Progenitor cell of endocrine pancreas (in vitro differentiated cells): ENCODE measurements around the gene ABCG4. TPM values are rescaled to one million over a fixed set of nuclear protein-coding genes. Genes with fewer than 3 reads are reported as not detected.
"Not testable (repeated sequence)": the region's sequence is repeated elsewhere in the genome, so short reads cannot be mapped to it uniquely, and the experiment has no call there.

Source experiments
- DNase-seq: peaks from one replicate; pipeline ENCODE4 v3.0.0; 2021; ENCODE audit warnings: low spot score; ENCODE audit not compliant: unreplicated experiment
- H3K27ac Mint-ChIP-seq: 2 replicates; pipeline ENCODE4 v1.8.0; 2021; ENCODE audit warnings: mild to moderate bottlenecking, moderate library complexity, mixed read lengths
- H3K27me3 Mint-ChIP-seq: 2 replicates; pipeline ENCODE4 v1.8.0; 2021; ENCODE audit warnings: mixed read lengths
- H3K36me3 Mint-ChIP-seq: 2 replicates; pipeline ENCODE4 v1.8.0; 2022; ENCODE audit warnings: mixed read lengths; ENCODE audit not compliant: insufficient read depth
- H3K4me1 Mint-ChIP-seq: 2 replicates; pipeline ENCODE4 v1.8.0; 2021; ENCODE audit warnings: low read depth, mixed read lengths
- H3K4me3 Mint-ChIP-seq: 2 replicates; pipeline ENCODE4 v1.8.0; 2021; ENCODE audit warnings: low read depth, mild to moderate bottlenecking, moderate library complexity, mixed read lengths
- H3K9me3 Mint-ChIP-seq: 2 replicates; pipeline ENCODE4 v1.8.0; 2021; ENCODE audit warnings: low read depth, mixed read lengths
- total RNA-seq: library from RNA; stranded (reverse); gene quantifications from 2 replicates; pipeline ENCODE4 v1.2.1, GENCODE V29; 2021
- TF ChIP-seq, protein P1 (sequence below): fragments of 200-600 bp; sonication (generic); IDR thresholded peaks from one replicate; pipeline ENCODE4 v1.5.0; 2021; ENCODE audit warnings: antibody characterized with exemption, mild to moderate bottlenecking; ENCODE audit not compliant: unreplicated experiment

The ABCG4 gene
- total RNA-seq, 1 donor from 2014 or later, result 0.53 TPM

DNA sequence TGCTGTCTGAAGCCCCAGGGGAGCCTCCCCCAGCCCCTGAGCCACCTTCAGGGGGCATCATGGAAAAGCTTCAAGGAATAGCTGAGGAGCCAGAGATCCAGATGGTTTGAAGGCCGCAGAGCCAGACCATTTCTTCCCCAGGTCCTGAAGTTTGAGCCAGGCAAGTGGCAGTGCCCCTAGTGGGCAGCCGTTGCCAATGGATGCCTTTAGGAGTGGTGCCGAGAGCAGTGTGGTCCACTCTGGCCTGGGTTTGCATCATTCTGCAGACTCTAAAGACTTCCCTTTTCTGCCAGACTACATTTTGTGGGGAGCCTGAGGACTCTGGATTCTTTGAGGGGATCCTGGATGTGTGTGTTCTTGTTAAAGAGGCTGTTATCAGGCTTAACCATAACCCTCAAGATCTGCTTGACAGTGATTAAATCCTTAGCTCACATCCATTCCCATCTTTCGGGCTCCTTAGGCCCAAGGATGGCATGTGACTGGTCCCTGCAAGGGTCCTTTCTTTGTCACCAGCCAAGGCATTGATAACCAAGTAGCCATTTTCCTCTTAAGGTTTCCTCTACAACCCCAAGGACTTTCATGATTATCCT lies 14.4 kb upstream of the ABCG4 start:
- no peak for DNase-seq
- Mint-ChIP-seq H3K36me3 (peaks cover 9% of the 10 kb centered on the region), H3K27me3 (peaks cover 10% of the 10 kb centered on the region), H3K4me3 (no peak overlapping the region), H3K27ac (no peak overlapping the region), H3K4me1 (no peaks in the 10 kb centered on the region), H3K9me3 (no peaks in the 10 kb centered on the region)
- TF ChIP-seq, protein P1, sequence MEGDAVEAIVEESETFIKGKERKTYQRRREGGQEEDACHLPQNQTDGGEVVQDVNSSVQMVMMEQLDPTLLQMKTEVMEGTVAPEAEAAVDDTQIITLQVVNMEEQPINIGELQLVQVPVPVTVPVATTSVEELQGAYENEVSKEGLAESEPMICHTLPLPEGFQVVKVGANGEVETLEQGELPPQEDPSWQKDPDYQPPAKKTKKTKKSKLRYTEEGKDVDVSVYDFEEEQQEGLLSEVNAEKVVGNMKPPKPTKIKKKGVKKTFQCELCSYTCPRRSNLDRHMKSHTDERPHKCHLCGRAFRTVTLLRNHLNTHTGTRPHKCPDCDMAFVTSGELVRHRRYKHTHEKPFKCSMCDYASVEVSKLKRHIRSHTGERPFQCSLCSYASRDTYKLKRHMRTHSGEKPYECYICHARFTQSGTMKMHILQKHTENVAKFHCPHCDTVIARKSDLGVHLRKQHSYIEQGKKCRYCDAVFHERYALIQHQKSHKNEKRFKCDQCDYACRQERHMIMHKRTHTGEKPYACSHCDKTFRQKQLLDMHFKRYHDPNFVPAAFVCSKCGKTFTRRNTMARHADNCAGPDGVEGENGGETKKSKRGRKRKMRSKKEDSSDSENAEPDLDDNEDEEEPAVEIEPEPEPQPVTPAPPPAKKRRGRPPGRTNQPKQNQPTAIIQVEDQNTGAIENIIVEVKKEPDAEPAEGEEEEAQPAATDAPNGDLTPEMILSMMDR, result peak; percentile 53

DNA sequence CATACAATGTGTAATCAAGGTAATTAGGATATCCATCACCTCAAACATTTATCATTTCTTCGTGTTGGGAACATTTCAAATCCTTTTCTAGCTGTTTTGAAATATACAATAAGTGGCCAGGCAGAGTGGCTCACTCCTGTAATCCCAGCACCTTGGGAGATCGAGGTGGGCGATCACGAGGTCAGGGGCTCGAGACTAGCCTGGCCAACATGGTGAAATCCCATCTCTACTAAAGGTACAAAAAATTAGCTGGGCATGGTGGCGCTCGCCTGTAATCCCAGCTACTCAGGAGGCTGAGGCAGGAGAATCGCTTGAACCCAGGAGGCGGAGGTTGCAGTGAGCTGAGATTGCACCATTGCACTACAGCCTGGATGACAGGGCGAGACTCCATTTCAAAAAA lies 9.6 kb upstream of the ABCG4 start:
- peaks cover 20% of the 10 kb centered on the region for H3K27me3 Mint-ChIP-seq
- not testable (repeated sequence) for H3K36me3 Mint-ChIP-seq, H3K9me3 Mint-ChIP-seq, H3K27ac Mint-ChIP-seq, H3K4me3 Mint-ChIP-seq, DNase-seq, H3K4me1 Mint-ChIP-seq

DNA sequence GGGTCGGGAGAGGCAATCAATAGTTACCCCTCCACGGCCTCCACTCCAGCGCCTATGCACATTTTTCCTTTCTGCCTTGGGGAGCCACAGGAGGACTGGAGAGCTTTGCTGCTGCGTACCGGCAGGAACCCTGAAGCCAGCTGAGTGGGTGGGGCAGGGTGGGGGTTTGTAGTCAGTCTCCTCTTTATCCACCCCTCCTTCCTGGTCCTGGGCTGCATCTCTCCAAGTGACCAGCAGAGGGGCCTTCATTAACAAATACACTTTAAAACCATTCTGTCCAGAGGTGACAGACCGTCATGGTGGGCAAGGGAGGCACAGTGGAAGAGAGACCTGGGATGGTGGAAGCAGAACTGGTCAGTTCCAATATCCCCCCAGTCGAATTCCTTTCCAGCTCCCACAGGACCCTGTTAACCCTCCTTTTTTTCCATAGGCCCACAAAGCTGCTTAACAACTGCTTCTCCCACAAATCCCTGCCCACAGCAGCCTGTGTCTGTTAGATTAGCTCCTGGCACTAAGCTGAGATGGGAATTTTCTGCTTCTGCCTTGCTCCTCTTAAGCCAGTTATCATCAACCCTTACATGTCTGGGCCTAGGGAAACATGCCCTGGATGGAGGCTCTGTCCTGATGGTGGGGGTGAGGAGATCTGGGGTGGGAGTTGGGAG lies 3.9 kb upstream of the ABCG4 start:
- TF ChIP-seq, protein P1, result peak; percentile 59
- Mint-ChIP-seq H3K27ac (no peak overlapping the region), H3K36me3 (no peaks in the 10 kb centered on the region), H3K4me3 (no peak overlapping the region), H3K9me3 (no peaks in the 10 kb centered on the region), H3K4me1 (no peaks in the 10 kb centered on the region), H3K27me3 (peaks cover 49% of the 10 kb centered on the region)
- peak; percentile 42 for DNase-seq

DNA sequence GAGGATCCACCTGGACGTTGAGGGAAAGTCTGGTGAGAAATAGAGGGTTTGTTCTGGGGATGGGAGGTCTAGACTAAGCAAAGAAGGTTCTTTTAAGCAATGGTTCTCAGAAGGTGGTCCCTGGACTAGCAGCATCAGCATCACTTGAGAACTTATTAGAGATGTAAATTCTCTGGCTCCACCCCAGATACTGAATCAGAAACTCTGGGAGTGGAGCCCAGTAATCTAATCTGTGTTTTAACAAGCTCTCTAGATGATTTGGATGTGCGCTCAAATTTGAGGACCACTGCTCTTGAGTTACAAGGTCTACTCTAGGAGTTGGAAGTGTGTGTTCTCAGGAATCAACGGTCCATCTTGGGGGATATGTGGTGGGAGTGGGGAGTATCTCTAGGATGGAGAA lies 3.3 kb upstream of the ABCG4 start:
- Mint-ChIP-seq H3K36me3 (no peaks in the 10 kb centered on the region), H3K27ac (no peak overlapping the region), H3K4me3 (no peak overlapping the region), H3K4me1 (no peaks in the 10 kb centered on the region), H3K9me3 (no peaks in the 10 kb centered on the region), H3K27me3 (peaks cover 55% of the 10 kb centered on the region)
- DNase-seq, result no peak
- TF ChIP-seq, protein P1, result no peak

DNA sequence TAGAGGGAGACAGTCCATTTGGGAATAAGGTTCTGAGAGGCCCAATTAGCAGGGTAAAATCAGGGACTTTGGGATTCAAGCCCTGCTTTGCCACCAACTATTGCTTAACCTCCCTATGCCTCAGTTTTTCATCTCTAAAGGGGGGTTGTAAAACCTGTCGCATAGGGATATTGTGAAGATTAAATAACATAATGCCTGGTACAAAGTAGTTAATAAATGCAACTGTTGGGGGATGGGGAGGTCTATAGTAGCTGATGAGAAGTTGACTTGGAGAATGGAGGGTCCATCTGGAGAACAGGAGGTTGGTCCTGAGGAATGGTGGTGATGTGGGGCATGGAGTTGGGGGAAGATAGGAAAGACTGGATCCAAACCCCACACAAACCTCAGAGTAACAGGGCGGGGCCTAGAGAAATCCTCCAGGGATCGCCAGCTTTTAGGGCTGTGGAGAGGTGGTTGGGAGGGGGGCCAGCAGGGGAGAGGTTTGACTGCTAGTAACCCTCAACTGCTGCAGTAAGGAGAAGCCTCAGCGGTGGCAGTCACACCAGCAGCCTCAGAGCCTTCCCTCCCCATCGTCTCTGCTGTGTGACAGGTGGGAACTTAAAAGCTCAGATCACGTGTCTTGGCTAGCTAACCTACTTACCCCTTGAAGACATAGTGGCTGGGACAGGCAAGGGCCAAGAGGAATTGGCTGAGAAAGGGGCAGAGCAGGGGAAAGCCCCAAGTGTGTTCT lies 1.1 kb upstream of the ABCG4 start:
- H3K4me3 Mint-ChIP-seq, result peak overlapping the region; percentile 41
- DNase-seq, result no peak
- TF ChIP-seq, protein P1, result no peak
- peaks cover 75% of the 10 kb centered on the region for H3K27me3 Mint-ChIP-seq
- H3K9me3 Mint-ChIP-seq, result no peaks in the 10 kb centered on the region
- H3K36me3 Mint-ChIP-seq, result no peaks in the 10 kb centered on the region
- no peaks in the 10 kb centered on the region for H3K4me1 Mint-ChIP-seq
- no peak overlapping the region for H3K27ac Mint-ChIP-seq
